A673 (cell line): ENCODE measurements around the gene OR52A5. TPM values are rescaled to one million over a fixed set of nuclear protein-coding genes. Genes with fewer than 3 reads are reported as not detected.
"Not testable (repeated sequence)": the region's sequence is repeated elsewhere in the genome, so short reads cannot be mapped to it uniquely, and the experiment has no call there.

Experiments used
- BruUV-seq: library from RNA; stranded (reverse); fragments of 400-500 nt; replicated peaks from 2 replicates; lab custom pipeline; 2021; lab: Mats Ljungman, UMichigan
- CTCF ChIA-PET: fragments of 300-600 bp; sonication (Branson Sonifier 250); formaldehyde crosslinking; loops from one replicate; lab custom pipeline; 2022; ENCODE audit warnings: antibody characterized with exemption; lab: Charles Lee
- POLR2A ChIA-PET: fragments of 300-600 bp; sonication (Branson Sonifier 250); formaldehyde crosslinking; loops from one replicate; lab custom pipeline; 2022; ENCODE audit warnings: antibody characterized with exemption; ENCODE audit not compliant: low non-redundant PET; lab: Charles Lee
- DNase-seq: peaks from one replicate; pipeline ENCODE4 v3.0.0-alpha.2; 2015; ENCODE audit warnings: low spot score
- H3K27ac ChIP-seq: fragments of 200-600 bp; sonication (generic); 2 replicates; pipeline ENCODE4 v1.5.1; 2016; ENCODE audit warnings: mixed run types, low read depth, mild to moderate bottlenecking, mixed read lengths, antibody characterized with exemption, low read length; ENCODE audit not compliant: poor library complexity, severe bottlenecking
- H3K27me3 ChIP-seq: fragments of 200-600 bp; sonication (generic); replicated peaks from 2 replicates; pipeline ENCODE4 v1.6.1; 2017; ENCODE audit warnings: mixed run types, low read depth, mild to moderate bottlenecking, mixed read lengths, antibody characterized with exemption, low read length; ENCODE audit not compliant: insufficient read depth, poor library complexity
- H3K36me3 ChIP-seq: fragments of 200-600 bp; sonication (generic); 2 replicates; pipeline ENCODE4 v1.6.1; 2016; ENCODE audit warnings: mixed run types, mild to moderate bottlenecking, mixed read lengths, antibody characterized with exemption, low read length; ENCODE audit not compliant: insufficient read depth, poor library complexity, severe bottlenecking
- H3K4me1 ChIP-seq: fragments of 200-600 bp; sonication (generic); 2 replicates; pipeline ENCODE4 v1.6.1; 2017; ENCODE audit warnings: mixed run types, mild to moderate bottlenecking, mixed read lengths, antibody characterized with exemption, low read length; ENCODE audit not compliant: insufficient read depth, poor library complexity, severe bottlenecking
- H3K4me3 ChIP-seq: fragments of 200-600 bp; sonication (generic); 2 replicates; pipeline ENCODE4 v1.5.1; 2016; ENCODE audit warnings: low read depth, mixed run types, mild to moderate bottlenecking, mixed read lengths, low read length; ENCODE audit not compliant: poor library complexity, severe bottlenecking
- H3K9me3 ChIP-seq: fragments of 200-600 bp; sonication (generic); 2 replicates; pipeline ENCODE4 v1.6.1; 2016; ENCODE audit warnings: mixed run types, low read depth, mild to moderate bottlenecking, mixed read lengths, antibody characterized with exemption, low read length; ENCODE audit not compliant: poor library complexity, severe bottlenecking
- CTCF ChIP-seq: fragments of 300-800, 200-600 bp; sonication (generic); conservative IDR thresholded peaks from 2 replicates; pipeline ENCODE4 v1.5.1; 2017; ENCODE audit warnings: low read depth, mild to moderate bottlenecking, antibody characterized with exemption, low read length, moderate library complexity, mixed read lengths
- intact Hi-C: fragments of 100-400 bp; cut with micrococcal nuclease; formaldehyde crosslinking; loops from one replicate; pipeline ENCODE4 v1.10.0; 2022; ENCODE audit not compliant: unreplicated experiment
- total RNA-seq: library from RNA; stranded (reverse); gene quantifications from 2 replicates; pipeline ENCODE4 v1.2.3, GENCODE V29; 2021

Gene OR52A5
- total RNA-seq, 1 experiment from 2014 or later, result not detected

GRCh38 chr11:5171856-5172255 lies 33.7 kb upstream of the OR52A5 start:
- intact Hi-C loops, result no loop called here
- no peaks in the 10 kb centered on the region for H3K36me3 ChIP-seq
- no peak overlapping the region for H3K27ac ChIP-seq
- no peak overlapping the region for H3K4me3 ChIP-seq
- ChIA-PET POLR2A (no interaction called here), CTCF (no interaction called here)
- no TSS peak for BruUV-seq
- TF ChIP-seq CTCF, result no peak
- H3K9me3 ChIP-seq, result no peaks in the 10 kb centered on the region
- no peak for DNase-seq
- no peaks in the 10 kb centered on the region for H3K27me3 ChIP-seq
- no peaks in the 10 kb centered on the region for H3K4me1 ChIP-seq

GRCh38 chr11:5165898-5166297 lies 27.7 kb upstream of the OR52A5 start:
- H3K4me3 ChIP-seq, H3K9me3 ChIP-seq, CTCF ChIA-PET, H3K27me3 ChIP-seq, H3K27ac ChIP-seq, BruUV-seq, intact Hi-C loops, DNase-seq, H3K4me1 ChIP-seq, H3K36me3 ChIP-seq, POLR2A ChIA-PET: not testable (repeated sequence)

- H3K36me3 ChIP-seq, BruUV-seq, H3K9me3 ChIP-seq, intact Hi-C loops, POLR2A ChIA-PET, H3K4me3 ChIP-seq, DNase-seq, H3K4me1 ChIP-seq, H3K27ac ChIP-seq, H3K27me3 ChIP-seq, CTCF ChIA-PET: not testable (repeated sequence)
Measured at GRCh38 chr11:5164807-5165206, 26.7 kb upstream of the OR52A5 start.

GRCh38 chr11:5161045-5161444 lies 22.9 kb upstream of the OR52A5 start:
- intact Hi-C loops, POLR2A ChIA-PET, H3K27me3 ChIP-seq, H3K4me1 ChIP-seq, H3K27ac ChIP-seq, DNase-seq, H3K36me3 ChIP-seq, H3K4me3 ChIP-seq, H3K9me3 ChIP-seq, CTCF ChIA-PET, BruUV-seq: not testable (repeated sequence)

- CTCF ChIA-PET, POLR2A ChIA-PET, H3K4me3 ChIP-seq, DNase-seq, BruUV-seq, H3K4me1 ChIP-seq, H3K9me3 ChIP-seq, H3K27ac ChIP-seq, H3K36me3 ChIP-seq, H3K27me3 ChIP-seq, intact Hi-C loops: not testable (repeated sequence)
Measured at GRCh38 chr11:5160217-5160616, 22.1 kb upstream of the OR52A5 start.
